K562 (cell line): ENCODE measurements around the gene FAM72D. TPM values are rescaled to one million over a fixed set of nuclear protein-coding genes. Genes with fewer than 3 reads are reported as not detected.
A peak's percentile ranks its signal among the peaks of the same experiment; 100 is the strongest.
"Not testable (repeated sequence)": the region's sequence is repeated elsewhere in the genome, so short reads cannot be mapped to it uniquely, and the experiment has no call there.

ENCODE experiments used
- ATAC-seq: fragments of 200-7000 bp; cut with Tn5 transposase; 3 replicates; pipeline ENCODE4 v1.9.1; 2020; ENCODE audit warnings: moderate library complexity
- BruUV-seq: library from RNA; stranded (reverse); fragments of 400-500 nt; replicated peaks from 2 replicates; lab custom pipeline; 2021; lab: Mats Ljungman, UMichigan
- CTCF ChIA-PET: fragments of 300-600 bp; formaldehyde crosslinking; extraction: SDS; loops from one replicate; lab custom pipeline; 2021; ENCODE audit warnings: low intra/inter-chr PET ratio; lab: Yijun Ruan, JAX
- POLR2A ChIA-PET: fragments of 300-600, 350-650 bp; sonication (Branson Sonifier 250); formaldehyde crosslinking; extraction: SDS; loops from one replicate; lab custom pipeline; 2021; ENCODE audit warnings: antibody characterized with exemption, inconsistent platforms; lab: Yijun Ruan, JAX
- DNase-seq, 4 experiments: peaks; one replicate each; pipeline versions ENCODE4 v3.0.0 to v3.0.0-alpha.2; 2011 to 2018; ENCODE audit warnings: low spot score in 3 of 4, mixed read lengths in 3 of 4; ENCODE audit errors: extremely low read depth in 1 of 4
- FAIRE-seq: peaks from 2 replicates; lab custom pipeline; 2011; peaks lifted over from hg19 to GRCh38; lab: Jason Lieb, UNC
- H2AFZ ChIP-seq: 2 replicates; pipeline ENCODE4 v1.6.0; 2011; ENCODE audit warnings: low read depth, low read length, control low read depth, inconsistent platforms
- H3K27ac ChIP-seq: fragments of 200-600 bp; 3 replicates; pipeline ENCODE4 v1.8.0; 2011; ENCODE audit warnings: low read depth, mild to moderate bottlenecking, control low read depth, inconsistent platforms, low read length, moderate library complexity, mixed read lengths; ENCODE audit errors: extremely low read depth
- H3K27me3 ChIP-seq, 2 experiments: fragments of 300-600 bp in 1 of 2; 2 replicates in 1 of 2; 3 replicates in 1 of 2; pipeline versions ENCODE4 v1.6.0 to v1.8.0; 2011; ENCODE audit warnings: inconsistent platforms in 2 of 2, low read length in 2 of 2, mild to moderate bottlenecking in 1 of 2, mixed read lengths in 1 of 2, moderate library complexity in 1 of 2; ENCODE audit not compliant: control insufficient read depth in 2 of 2, insufficient read depth in 2 of 2
- H3K36me3 ChIP-seq: fragments of 300-600 bp; 3 replicates; pipeline ENCODE4 v1.8.0; 2011; ENCODE audit warnings: mild to moderate bottlenecking, low read length, inconsistent platforms; ENCODE audit not compliant: control insufficient read depth, insufficient read depth
- H3K4me1 ChIP-seq, 2 experiments: fragments of 200-600 bp in 1 of 2; replicated peaks in 1 of 2; 2 replicates in 1 of 2; 3 replicates in 1 of 2; pipeline versions ENCODE4 v1.5.1 to v1.8.0; 2011; ENCODE audit warnings: inconsistent platforms in 2 of 2, low read length in 2 of 2, mild to moderate bottlenecking in 1 of 2, mixed read lengths in 1 of 2, moderate library complexity in 1 of 2; ENCODE audit not compliant: control insufficient read depth in 2 of 2, insufficient read depth in 2 of 2
- H3K4me2 ChIP-seq: 2 replicates; pipeline ENCODE4 v1.6.1; 2011; ENCODE audit warnings: low read length, control low read depth, inconsistent platforms, mixed read lengths; ENCODE audit not compliant: insufficient read depth
- H3K4me3 ChIP-seq: fragments of 200-600 bp; sonication (generic), shearing (Covaris generic); 2 replicates; pipeline ENCODE4 v1.5.1; 2016; ENCODE audit warnings: control low read depth, inconsistent platforms
- H3K79me2 ChIP-seq: fragments of 200-600 bp; 3 replicates; pipeline ENCODE4 v1.8.0; 2011; ENCODE audit warnings: low read length, inconsistent platforms; ENCODE audit not compliant: control insufficient read depth, insufficient read depth
- H3K9ac ChIP-seq, 2 experiments: 2 replicates each; pipeline versions ENCODE4 v1.6.0 to v1.6.1; 2011; ENCODE audit warnings: low read depth in 2 of 2, low read length in 2 of 2, control low read depth in 1 of 2, inconsistent platforms in 1 of 2, mild to moderate bottlenecking in 1 of 2, mixed read lengths in 1 of 2; ENCODE audit not compliant: insufficient read depth in 1 of 2
- H3K9me1 ChIP-seq: one replicate; pipeline ENCODE4 v1.6.0; 2011; ENCODE audit warnings: inconsistent platforms, mild to moderate bottlenecking, low read length, moderate library complexity; ENCODE audit not compliant: control insufficient read depth, insufficient read depth
- H3K9me3 ChIP-seq: replicated peaks from 2 replicates; pipeline ENCODE4 v1.5.1; 2011; ENCODE audit warnings: low read depth, low read length, inconsistent platforms; ENCODE audit not compliant: control insufficient read depth, insufficient read depth
- H4K20me1 ChIP-seq: replicated peaks from 2 replicates; pipeline ENCODE4 v1.6.1; 2011; ENCODE audit warnings: low read length, inconsistent platforms, mixed read lengths; ENCODE audit not compliant: control insufficient read depth, insufficient read depth
- ATF1 ChIP-seq, 2 experiments: fragments of 450-650 bp in 1 of 2; IDR thresholded peaks; 2 replicates each; pipeline ENCODE4 v1.6.1; 2016; ENCODE audit warnings: missing compliant biosample characterization in 1 of 2, missing genetic modification characterization in 1 of 2
- BRD9 ChIP-seq: fragments of 450-650 bp; IDR thresholded peaks from 2 replicates; pipeline ENCODE4 v1.6.1; 2018; ENCODE audit warnings: low read depth; ENCODE audit not compliant: partially characterized antibody
- CEBPG ChIP-seq, 3 experiments: fragments of 200-800 bp in 1 of 3; sonication (Bioruptor generic) in 1 of 3; sonication (generic) in 1 of 3; formaldehyde crosslinking in 1 of 3; IDR thresholded peaks in 2 of 3; conservative IDR thresholded peaks in 1 of 3; 2 replicates each; pipeline versions ENCODE4 v1.6.1 to v1.8.0; 2016 to 2022; ENCODE audit warnings: missing compliant biosample characterization in 2 of 3, missing genetic modification characterization in 2 of 3, mild to moderate bottlenecking in 1 of 3, missing genetic modification reagents in 1 of 3
- CTBP1 ChIP-seq: fragments of 450-650 bp; IDR thresholded peaks from 2 replicates; pipeline ENCODE4 v1.6.1; 2016; ENCODE audit warnings: borderline replicate concordance
- GTF3C2 ChIP-seq: IDR thresholded peaks from 3 replicates; pipeline ENCODE4 v1.6.1; 2011; ENCODE audit warnings: borderline replicate concordance, mild to moderate bottlenecking, moderate library complexity; ENCODE audit not compliant: insufficient read length; ENCODE audit errors: extremely low read depth
- NFIC ChIP-seq: fragments of 450-650 bp; IDR thresholded peaks from 2 replicates; pipeline ENCODE4 v1.6.1; 2017; ENCODE audit warnings: mild to moderate bottlenecking, inconsistent platforms
- POLR3A ChIP-seq: IDR thresholded peaks from 2 replicates; pipeline ENCODE4 v1.6.1; 2011; ENCODE audit warnings: borderline replicate concordance, mild to moderate bottlenecking, moderate library complexity; ENCODE audit not compliant: insufficient read length, insufficient read depth; ENCODE audit errors: extremely low read depth
- TBP ChIP-seq: optimal IDR thresholded peaks from 2 replicates; pipeline ENCODE3; 2011; ENCODE audit warnings: low read depth, low read length, improper control_type of control experiment
- ZNF407 ChIP-seq: fragments of 450-650 bp; IDR thresholded peaks from 2 replicates; pipeline ENCODE4 v1.6.1; 2016; ENCODE audit warnings: low read depth
- WGBS: fragments of 100-300 bp; shearing (Covaris generic); methylation state at CpG from one replicate; pipeline ENCODE4 v1.1.6; 2016; ENCODE audit warnings: low coverage, mixed read lengths; ENCODE audit not compliant: insufficient coverage; ENCODE audit errors: missing lambda C conversion rate; 5-methylcytosine and 5-hydroxymethylcytosine counted together
- in situ Hi-C: fragments of 300-500 bp; cut with MboI; formaldehyde crosslinking; loops from 4 replicates; pipeline ENCODE4 v1.15.0; 2018; ENCODE audit warnings: inconsistent platforms, mixed read lengths
- intact Hi-C: fragments of 100-400 bp; cut with micrococcal nuclease; formaldehyde crosslinking; loops from 2 replicates; pipeline ENCODE4 v1.14.2; 2022
- polyA plus RNA-seq, 8 experiments: library from polyadenylated mRNA; depleted of rRNA in 4 of 8; stranded (reverse) in 5 of 8; unstranded in 3 of 8; fragments of >200 nt; fragmentation: Nextera tagmentation in 2 of 8; fragmentation: Illumina TruSeq in 1 of 8; extraction: Ambion mirVana in 2 of 8; extraction: Trizol in 1 of 8; gene quantifications; 2 replicates each; pipeline versions ENCODE4 v1.2.1 to v1.2.3, GENCODE V29; 2011 to 2014; ENCODE audit warnings: inconsistent platforms in 1 of 8, missing spikeins in 1 of 8
- total RNA-seq, 7 experiments: library from RNA; depleted of rRNA in 6 of 7; stranded (reverse); fragments of >200 nt in 6 of 7; fragmentation: Illumina TruSeq in 2 of 7; extraction: Trizol in 2 of 7; gene quantifications; 2 replicates each; pipeline versions ENCODE4 v1.2.1 to v1.2.3, GENCODE V29; 2011 to 2021; ENCODE audit warnings: low replicate concordance in 1 of 7

FAM72D gene
- total and polyA plus RNA-seq, 9 of the 15 experiments (the other 6 are each of a cell fraction or from before 2014, with no cell fraction given) = 5.5 to 36.5 (median 20.1) TPM

- peak in 1 of 4 experiments; percentile 64 for DNase-seq
- H2AFZ ChIP-seq; FAIRE-seq; H4K20me1 ChIP-seq; intact Hi-C loops; H3K27ac ChIP-seq; H3K4me1 ChIP-seq; in situ Hi-C loops; H3K36me3 ChIP-seq; H3K4me3 ChIP-seq; POLR2A ChIA-PET; H3K9me1 ChIP-seq; H3K27me3 ChIP-seq; H3K4me2 ChIP-seq; H3K9ac ChIP-seq; H3K9me3 ChIP-seq; BruUV-seq; H3K79me2 ChIP-seq; CTCF ChIA-PET; TF ChIP-seq CEBPG, ATF1 (CRISPR knock-in tag; IDR thresholded peaks at IDR 0.05): not testable (repeated sequence)
- peak; percentile 85 for ATAC-seq
- 2% methylated on average over 12 of the region's 14 CpGs for WGBS
- TF ChIP-seq TBP = peak; percentile 38
- TF ChIP-seq POLR3A = peak; percentile 77
- 0 out of 2 replicates have a peak, but pooled peaks have one; percentile 22 for TF ChIP-seq CTBP1
- peak; percentile 65 to 74 for TF ChIP-seq CEBPG (tag; conservative IDR thresholded peaks at IDR 0.05 in 1 of 2, IDR thresholded peaks at IDR 0.05 in 1 of 2)
- peak; percentile 54 for TF ChIP-seq GTF3C2
- TF ChIP-seq ATF1 (tag; IDR thresholded peaks at IDR 0.05) = peak; percentile 45; the same call in 1 of the 2 replicates
- peak; percentile 46; the same call in 1 of the 2 replicates for TF ChIP-seq NFIC
- TF ChIP-seq ZNF407 = peak; percentile 59; the same call in 1 of the 2 replicates
- peak; percentile 77 for TF ChIP-seq BRD9
Measured at GRCh38 chr1:145128697-145129469, 33.1 kb downstream of the FAM72D start.
